CD4-positive, alpha-beta memory T cell (primary cell): ENCODE data around the gene BCO2. TPM values are rescaled to one million over a fixed set of nuclear protein-coding genes. Genes with fewer than 3 reads are reported as not detected.

Experiments used
- CTCF ChIA-PET: fragments of 350-600 bp; sonication (Branson Sonifier 250); formaldehyde crosslinking; loops from one replicate; lab custom pipeline; 2021; ENCODE audit warnings: inconsistent platforms; ENCODE audit not compliant: partially characterized antibody; lab: Charles Lee
- POLR2A ChIA-PET: fragments of 350-600 bp; sonication (Branson Sonifier 250); formaldehyde crosslinking; loops from one replicate; lab custom pipeline; 2021; ENCODE audit not compliant: partially characterized antibody; lab: Charles Lee
- DNase-seq, 5 donors: peaks; one replicate each; pipeline versions ENCODE4 v3.0.0 to v3.0.0-alpha.2; 2020 to 2022; ENCODE audit warnings: mixed read lengths in 1 of 5
- H3K27ac ChIP-seq: one replicate; pipeline ENCODE4 v1.7.0; 2013; ENCODE audit warnings: low read depth, low read length
- H3K27me3 ChIP-seq: 2 replicates; pipeline ENCODE4 v1.7.0; 2013; ENCODE audit warnings: mild to moderate bottlenecking, low read length, moderate library complexity; ENCODE audit not compliant: insufficient read depth
- H3K36me3 ChIP-seq: 2 replicates; pipeline ENCODE4 v1.7.0; 2013; ENCODE audit warnings: mild to moderate bottlenecking, low read length, moderate library complexity; ENCODE audit not compliant: insufficient read depth
- H3K4me1 ChIP-seq: 2 replicates; pipeline ENCODE4 v1.7.0; 2013; ENCODE audit warnings: mild to moderate bottlenecking, low read length, moderate library complexity; ENCODE audit not compliant: insufficient read depth
- H3K4me3 ChIP-seq, 2 donors: one replicate each; pipeline ENCODE4 v1.7.0; 2013; ENCODE audit warnings: low read length in 2 of 2, mild to moderate bottlenecking in 1 of 2
- H3K9me3 ChIP-seq, 2 donors: one replicate each; pipeline ENCODE4 v1.7.0; 2013; ENCODE audit warnings: low read length in 2 of 2, control low read depth in 1 of 2; ENCODE audit not compliant: control insufficient read depth in 1 of 2
- H3K27ac Mint-ChIP-seq, 7 donors: one replicate each; pipeline ENCODE4 v1.8.0; 2020 to 2021; ENCODE audit warnings: mixed read lengths in 7 of 7, mild to moderate bottlenecking in 6 of 7, inconsistent platforms in 3 of 7, moderate library complexity in 3 of 7
- H3K27me3 Mint-ChIP-seq, 2 donors: one replicate each; pipeline ENCODE4 v1.8.0; 2020 to 2021; ENCODE audit warnings: mixed read lengths in 2 of 2
- H3K36me3 Mint-ChIP-seq, 2 donors: one replicate each; pipeline ENCODE4 v1.8.0; 2020 to 2021; ENCODE audit warnings: mixed read lengths in 2 of 2, inconsistent platforms in 1 of 2, mild to moderate bottlenecking in 1 of 2
- H3K4me1 Mint-ChIP-seq, 4 donors: one replicate each; pipeline ENCODE4 v1.8.0; 2020 to 2021; ENCODE audit warnings: mixed read lengths in 4 of 4, mild to moderate bottlenecking in 1 of 4
- H3K4me3 Mint-ChIP-seq, 8 donors: one replicate each; pipeline ENCODE4 v1.8.0; 2020 to 2021; ENCODE audit warnings: mixed read lengths in 8 of 8, mild to moderate bottlenecking in 7 of 8, moderate library complexity in 6 of 8, inconsistent platforms in 3 of 8
- H3K9me3 Mint-ChIP-seq, 8 donors: one replicate each; pipeline ENCODE4 v1.8.0; 2020 to 2021; ENCODE audit warnings: mixed read lengths in 8 of 8, mild to moderate bottlenecking in 5 of 8, inconsistent platforms in 3 of 8, moderate library complexity in 1 of 8
- intact Hi-C: fragments of 100-400 bp; cut with micrococcal nuclease; formaldehyde crosslinking; loops from one replicate; pipeline ENCODE4 v1.15.1; 2023
- polyA plus RNA-seq, 2 donors: library from polyadenylated mRNA; unstranded; fragments of 300-500 nt; fragmentation: Illumina TruSeq; gene quantifications; one replicate each; pipeline ENCODE4 v1.2.3, GENCODE V29; 2021
- total RNA-seq, 2 experiments: library from RNA; stranded (reverse); gene quantifications; one replicate each; pipeline ENCODE4 v1.2.3, GENCODE V29; 2021

The BCO2 gene
- total RNA-seq = 1 to 10 TPM; 1.9 to 3.4 TPM
- polyA plus RNA-seq = under 1 TPM in 1 of 2 donors, not detected in 1; 0.62 TPM

GRCh38 chr11:112174789-112175598 lies at the start of gene BCO2:
Gene BCO2 (plus strand): TSS chr11:112175512. CDS start chr11:112175602, 90 bp downstream.
- Mint-ChIP-seq H3K27ac (peak within 1 kb of the TSS in 4 of 7 donors; percentile 15 to 59 (median 35)), H3K4me1 (peaks cover 0 to 12% (median 9%) of the 10 kb centered on the region in 4 donors), H3K4me3 (peak within 1 kb of the TSS; percentile 18 to 79 (median 60)), H3K27me3 (peaks cover 8 to 14% of the 10 kb centered on the region in 2 donors), H3K9me3 (no peaks in the 10 kb centered on the region), H3K36me3 (no peaks in the 10 kb centered on the region)
- DNase-seq = peak; percentile 8 to 39 (median 26)
- intact Hi-C loops = loop anchor here (2.0 kb wide), 1 partner anchor 62 kb away; no protein-coding TSS in a partner anchor
- ChIA-PET POLR2A (no interaction called here), CTCF (no interaction called here)
- H3K4me3 ChIP-seq = no peak within 1 kb of the TSS
- no peak within 1 kb of the TSS for H3K27ac ChIP-seq
- no peaks in the 10 kb centered on the region for H3K36me3 ChIP-seq
- H3K27me3 ChIP-seq = no peaks in the 10 kb centered on the region
- H3K4me1 ChIP-seq = peaks cover 9% of the 10 kb centered on the region
- no peaks in the 10 kb centered on the region for H3K9me3 ChIP-seq

GRCh38 chr11:112127056-112127455 lies 48.3 kb upstream of the BCO2 start:
- CTCF ChIA-PET = interaction anchor here (1.5 kb wide), 1 partner anchor 15 kb away, joined by 5 read pairs; no protein-coding TSS in a partner anchor
- no peak overlapping the region for H3K4me3 ChIP-seq
- no peak for DNase-seq
- Mint-ChIP-seq H3K27me3 (no peaks in the 10 kb centered on the region), H3K4me1 (peaks cover 0 to 2% (median 0%) of the 10 kb centered on the region in 4 donors), H3K27ac (no peak overlapping the region), H3K4me3 (no peak overlapping the region), H3K36me3 (peaks cover 0 to 15% of the 10 kb centered on the region in 2 donors), H3K9me3 (no peaks in the 10 kb centered on the region)
- no peaks in the 10 kb centered on the region for H3K4me1 ChIP-seq
- no peak overlapping the region for H3K27ac ChIP-seq
- H3K27me3 ChIP-seq = no peaks in the 10 kb centered on the region
- intact Hi-C loops = no loop called here
- H3K9me3 ChIP-seq = no peaks in the 10 kb centered on the region
- no peaks in the 10 kb centered on the region for H3K36me3 ChIP-seq
- POLR2A ChIA-PET = no interaction called here

- Histone ChIP-seq H3K27ac (no peak overlapping the region), H3K4me3 (no peak overlapping the region), H3K4me1 (no peaks in the 10 kb centered on the region), H3K27me3 (no peaks in the 10 kb centered on the region), H3K36me3 (no peaks in the 10 kb centered on the region), H3K9me3 (no peaks in the 10 kb centered on the region)
- no peaks in the 10 kb centered on the region for H3K9me3 Mint-ChIP-seq
- ChIA-PET CTCF (interaction anchor here (1.5 to 1.7 kb wide), 2 partner anchors 9 to 17 kb away, joined by 4 to 5 read pairs; no protein-coding TSS in a partner anchor), POLR2A (no interaction called here)
- DNase-seq = no peak
- H3K4me1 Mint-ChIP-seq = peaks cover 0 to 2% (median 0%) of the 10 kb centered on the region in 4 donors
- intact Hi-C loops = no loop called here
- H3K27ac Mint-ChIP-seq = no peak overlapping the region
- H3K4me3 Mint-ChIP-seq = no peak overlapping the region
- peaks cover 0 to 15% of the 10 kb centered on the region in 2 donors for H3K36me3 Mint-ChIP-seq
- H3K27me3 Mint-ChIP-seq = no peaks in the 10 kb centered on the region
Observed at GRCh38 chr11:112128483-112129121, 46.7 kb upstream of the BCO2 start.

- ChIA-PET POLR2A (no interaction called here), CTCF (interaction anchor here (1.7 kb wide), 1 partner anchor 18 kb away, joined by 4 read pairs; no protein-coding TSS in a partner anchor)
- no peaks in the 10 kb centered on the region for H3K4me1 ChIP-seq
- no peaks in the 10 kb centered on the region for H3K36me3 ChIP-seq
- no peak overlapping the region for H3K27ac Mint-ChIP-seq
- intact Hi-C loops = no loop called here
- no peaks in the 10 kb centered on the region for H3K27me3 Mint-ChIP-seq
- H3K4me3 ChIP-seq = no peak overlapping the region
- no peaks in the 10 kb centered on the region for H3K27me3 ChIP-seq
- H3K27ac ChIP-seq = no peak overlapping the region
- no peaks in the 10 kb centered on the region for H3K9me3 Mint-ChIP-seq
- H3K4me1 Mint-ChIP-seq = peaks cover 0 to 2% (median 0%) of the 10 kb centered on the region in 4 donors
- no peak for DNase-seq
- H3K9me3 ChIP-seq = no peaks in the 10 kb centered on the region
- H3K4me3 Mint-ChIP-seq = no peak overlapping the region
- H3K36me3 Mint-ChIP-seq = peaks cover 0 to 18% of the 10 kb centered on the region in 2 donors
Observed at GRCh38 chr11:112129656-112130055, 45.7 kb upstream of the BCO2 start.

GRCh38 chr11:112132737-112133136 lies 42.6 kb upstream of the BCO2 start:
- DNase-seq = no peak
- Histone ChIP-seq H3K27me3 (no peaks in the 10 kb centered on the region), H3K9me3 (no peaks in the 10 kb centered on the region), H3K27ac (no peak overlapping the region), H3K4me3 (no peak overlapping the region), H3K4me1 (no peaks in the 10 kb centered on the region), H3K36me3 (no peaks in the 10 kb centered on the region)
- no peaks in the 10 kb centered on the region for H3K9me3 Mint-ChIP-seq
- peaks cover 2 to 13% of the 10 kb centered on the region in 2 donors for H3K36me3 Mint-ChIP-seq
- intact Hi-C loops = no loop called here
- H3K4me3 Mint-ChIP-seq = no peak overlapping the region
- CTCF ChIA-PET = interaction anchor here (1.1 kb wide), 1 partner anchor 148 kb away, joined by 3 read pairs; no protein-coding TSS in a partner anchor
- H3K4me1 Mint-ChIP-seq = peaks cover 0 to 2% (median 0%) of the 10 kb centered on the region in 4 donors
- no peaks in the 10 kb centered on the region for H3K27me3 Mint-ChIP-seq
- POLR2A ChIA-PET = no interaction called here
- no peak overlapping the region for H3K27ac Mint-ChIP-seq

GRCh38 chr11:112134473-112134872 lies 40.8 kb upstream of the BCO2 start:
- no peaks in the 10 kb centered on the region for H3K9me3 ChIP-seq

GRCh38 chr11:112143597-112143996 lies 31.7 kb upstream of the BCO2 start:
- Histone ChIP-seq H3K27me3 (no peaks in the 10 kb centered on the region), H3K9me3 (no peaks in the 10 kb centered on the region), H3K4me3 (no peak overlapping the region), H3K4me1 (no peaks in the 10 kb centered on the region), H3K27ac (no peak overlapping the region), H3K36me3 (no peaks in the 10 kb centered on the region)
- intact Hi-C loops = no loop called here
- POLR2A ChIA-PET = no interaction called here
- Mint-ChIP-seq H3K9me3 (peaks cover 0 to 14% (median 6%) of the 10 kb centered on the region in 8 donors), H3K27me3 (peaks cover 0 to 2% of the 10 kb centered on the region in 2 donors), H3K4me1 (no peaks in the 10 kb centered on the region), H3K36me3 (peaks cover 7 to 13% of the 10 kb centered on the region in 2 donors), H3K27ac (peak overlapping the region in 1 of 7 donors; percentile 65), H3K4me3 (no peak overlapping the region)
- no peak for DNase-seq
- CTCF ChIA-PET = interaction anchor here (0.6 kb wide), 1 partner anchor 136 kb away, joined by 3 read pairs; no protein-coding TSS in a partner anchor

More at GRCh38 chr11:112134473-112134872, 40.8 kb upstream of the BCO2 start:
- Mint-ChIP-seq H3K36me3 (peaks cover 2 to 13% of the 10 kb centered on the region in 2 donors), H3K27ac (no peak overlapping the region), H3K4me1 (peaks cover 0 to 2% (median 0%) of the 10 kb centered on the region in 4 donors), H3K9me3 (no peaks in the 10 kb centered on the region), H3K4me3 (no peak overlapping the region), H3K27me3 (no peaks in the 10 kb centered on the region)
- ChIA-PET CTCF (interaction anchor here (0.6 kb wide), 1 partner anchor 1753 kb away, joined by 3 read pairs; no protein-coding TSS in a partner anchor), POLR2A (no interaction called here)
- no peak overlapping the region for H3K27ac ChIP-seq
- intact Hi-C loops = no loop called here
- H3K36me3 ChIP-seq = no peaks in the 10 kb centered on the region
- no peak overlapping the region for H3K4me3 ChIP-seq
- no peaks in the 10 kb centered on the region for H3K4me1 ChIP-seq
- no peaks in the 10 kb centered on the region for H3K27me3 ChIP-seq
- no peak for DNase-seq
